ENCODE data around the gene SLIT3.
"Not testable (repeated sequence)": the region's sequence is repeated elsewhere in the genome, so short reads cannot be mapped to it uniquely, and the experiment has no call there.

Gene SLIT3

DNA sequence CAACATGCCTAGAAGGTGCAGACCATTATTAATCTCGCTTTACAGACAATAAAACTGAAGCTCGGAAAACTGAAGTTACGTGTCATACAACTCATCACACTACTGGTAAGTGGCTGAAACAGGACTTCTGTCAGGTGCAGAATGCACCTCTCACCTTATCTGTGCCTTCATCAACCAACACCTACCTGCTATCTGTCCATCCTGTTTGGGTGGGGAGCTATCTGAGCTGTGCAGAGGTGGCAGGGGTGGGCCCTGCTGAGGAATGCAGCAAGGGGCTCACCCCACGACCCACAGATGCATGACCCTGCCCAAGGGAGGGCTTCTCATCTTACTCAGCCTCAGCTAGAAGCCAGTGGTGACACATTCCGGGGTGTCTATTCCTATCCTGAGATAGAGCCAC, 81.6 kb downstream of the SLIT3 start:
- no peak overlapping the region for H3K4me3 ChIP-seq (ENCODE audit: low read depth, low read length)
- TF ChIP-seq, protein P1, sequence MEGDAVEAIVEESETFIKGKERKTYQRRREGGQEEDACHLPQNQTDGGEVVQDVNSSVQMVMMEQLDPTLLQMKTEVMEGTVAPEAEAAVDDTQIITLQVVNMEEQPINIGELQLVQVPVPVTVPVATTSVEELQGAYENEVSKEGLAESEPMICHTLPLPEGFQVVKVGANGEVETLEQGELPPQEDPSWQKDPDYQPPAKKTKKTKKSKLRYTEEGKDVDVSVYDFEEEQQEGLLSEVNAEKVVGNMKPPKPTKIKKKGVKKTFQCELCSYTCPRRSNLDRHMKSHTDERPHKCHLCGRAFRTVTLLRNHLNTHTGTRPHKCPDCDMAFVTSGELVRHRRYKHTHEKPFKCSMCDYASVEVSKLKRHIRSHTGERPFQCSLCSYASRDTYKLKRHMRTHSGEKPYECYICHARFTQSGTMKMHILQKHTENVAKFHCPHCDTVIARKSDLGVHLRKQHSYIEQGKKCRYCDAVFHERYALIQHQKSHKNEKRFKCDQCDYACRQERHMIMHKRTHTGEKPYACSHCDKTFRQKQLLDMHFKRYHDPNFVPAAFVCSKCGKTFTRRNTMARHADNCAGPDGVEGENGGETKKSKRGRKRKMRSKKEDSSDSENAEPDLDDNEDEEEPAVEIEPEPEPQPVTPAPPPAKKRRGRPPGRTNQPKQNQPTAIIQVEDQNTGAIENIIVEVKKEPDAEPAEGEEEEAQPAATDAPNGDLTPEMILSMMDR (IDR thresholded peaks at IDR 0.05; ENCODE audit: insufficient read depth, low read depth, low read length, missing control alignments), result no peak
- DNase-seq (ENCODE audit: low read depth), result no peak

DNA sequence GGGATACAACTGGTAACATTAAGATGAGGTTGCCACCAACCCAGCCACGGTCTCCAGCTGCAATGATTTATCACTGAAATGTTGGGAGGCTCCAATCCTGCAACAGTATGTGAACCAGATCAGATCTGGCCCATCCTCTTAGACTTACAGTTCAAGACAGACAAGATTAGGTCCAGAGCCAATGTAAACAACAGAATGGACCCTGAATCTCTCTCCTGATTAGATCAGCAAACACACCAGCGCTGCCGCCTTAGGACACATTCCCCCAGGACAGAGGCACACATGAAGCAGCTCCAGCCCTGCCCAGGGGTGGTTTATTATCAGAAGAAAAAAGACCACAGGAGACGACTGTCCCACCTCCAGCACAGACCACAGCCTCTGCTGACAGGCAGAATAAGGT, 82.1 kb downstream of the SLIT3 start:
- H3K4me3 ChIP-seq (ENCODE audit: low read depth, low read length), result no peak overlapping the region
- no peak for DNase-seq (ENCODE audit: low read depth)
- TF ChIP-seq, protein P1 (IDR thresholded peaks at IDR 0.05; ENCODE audit: insufficient read depth, low read depth, low read length, missing control alignments), result no peak

DNA sequence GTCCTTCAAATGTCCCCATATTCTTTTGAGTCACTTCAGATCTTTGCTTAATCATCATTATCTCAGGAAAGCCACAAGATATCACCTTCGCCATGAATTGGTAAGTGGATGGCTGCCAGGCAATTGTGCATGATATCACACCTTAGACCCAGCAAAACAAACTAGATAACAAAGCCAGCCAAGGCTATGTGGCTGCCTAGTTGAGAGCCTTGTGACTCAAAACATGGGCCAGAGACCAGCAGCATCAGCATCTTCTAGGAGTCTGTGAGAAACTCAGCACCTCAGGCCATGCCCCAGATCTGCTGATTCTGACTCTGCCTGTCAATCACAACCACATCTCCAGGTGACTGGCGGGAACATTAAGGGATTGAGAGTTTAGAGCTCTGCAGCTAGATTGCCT, 82.8 kb downstream of the SLIT3 start:
- no peak for DNase-seq (ENCODE audit: low read depth)
- TF ChIP-seq, protein P1 (IDR thresholded peaks at IDR 0.05; ENCODE audit: insufficient read depth, low read depth, low read length, missing control alignments), result no peak
- H3K4me3 ChIP-seq (ENCODE audit: low read depth, low read length), result no peak overlapping the region

DNA sequence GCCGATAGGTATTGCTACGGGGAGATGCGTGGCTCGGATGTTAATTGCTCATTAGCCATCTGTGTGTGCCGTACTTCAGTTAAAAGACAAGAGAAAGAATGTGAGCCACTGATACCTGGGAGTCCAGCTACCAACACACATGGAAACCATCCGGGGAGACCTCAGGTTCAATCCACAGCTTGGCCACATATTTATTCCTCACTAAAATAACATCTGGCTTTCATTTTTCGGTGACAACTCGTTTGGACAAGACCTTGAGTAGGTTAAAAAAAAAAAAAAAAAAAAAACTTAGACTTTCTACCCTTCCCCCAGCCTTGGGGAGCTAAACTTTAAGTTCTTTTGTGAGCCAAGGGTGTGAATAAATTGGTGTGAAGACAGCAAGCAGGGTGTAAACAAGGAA, 84.1 kb downstream of the SLIT3 start:
- no peak for DNase-seq (ENCODE audit: low read depth)
- TF ChIP-seq, protein P1 (IDR thresholded peaks at IDR 0.05; ENCODE audit: insufficient read depth, low read depth, low read length, missing control alignments), result no peak
- H3K4me3 ChIP-seq (ENCODE audit: low read depth, low read length), result no peak overlapping the region

DNA sequence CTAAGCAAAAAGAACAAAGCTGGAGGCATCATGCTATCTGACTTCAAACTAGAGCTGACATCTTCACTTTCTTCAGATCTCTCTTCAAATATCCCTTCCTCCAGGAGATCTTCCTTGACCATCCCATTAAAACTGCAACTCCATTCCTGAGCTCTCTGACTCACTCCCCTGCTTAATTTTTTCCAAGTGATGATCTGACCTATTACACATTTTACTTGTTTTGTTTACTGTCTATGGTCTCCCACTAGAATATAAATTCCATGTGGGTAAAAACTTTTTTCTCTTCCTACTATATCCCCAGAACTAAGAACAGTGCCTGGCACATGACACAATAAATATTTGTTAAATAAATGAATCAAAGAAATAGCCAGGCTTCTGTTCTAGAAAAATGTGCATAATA, 87.5 kb downstream of the SLIT3 start:
- no peak for DNase-seq (ENCODE audit: low read depth)
- no peak overlapping the region for H3K4me3 ChIP-seq (ENCODE audit: low read depth, low read length)
- TF ChIP-seq, protein P1 (IDR thresholded peaks at IDR 0.05; ENCODE audit: insufficient read depth, low read depth, low read length, missing control alignments), result no peak

DNA sequence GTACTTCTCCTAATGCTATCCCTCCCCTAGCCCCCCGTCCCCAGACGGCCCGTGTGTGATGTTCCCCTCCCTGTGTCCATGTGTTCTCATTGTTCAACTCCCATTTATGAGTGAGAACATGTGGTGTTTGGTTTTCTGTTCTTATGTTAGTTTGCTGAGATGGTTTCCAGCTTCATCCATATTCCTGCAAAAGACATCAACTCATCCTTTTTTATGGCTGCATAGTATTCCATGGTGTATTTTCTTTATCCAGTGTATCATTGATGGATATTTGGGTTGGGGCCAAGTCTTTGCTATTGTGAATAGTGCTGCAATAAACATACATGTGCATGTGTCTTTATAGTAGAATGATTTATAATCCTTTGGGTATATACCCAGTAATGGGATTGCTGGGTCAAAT, 89.2 kb downstream of the SLIT3 start:
- DNase-seq (ENCODE audit: low read depth), result not testable (repeated sequence)

DNA sequence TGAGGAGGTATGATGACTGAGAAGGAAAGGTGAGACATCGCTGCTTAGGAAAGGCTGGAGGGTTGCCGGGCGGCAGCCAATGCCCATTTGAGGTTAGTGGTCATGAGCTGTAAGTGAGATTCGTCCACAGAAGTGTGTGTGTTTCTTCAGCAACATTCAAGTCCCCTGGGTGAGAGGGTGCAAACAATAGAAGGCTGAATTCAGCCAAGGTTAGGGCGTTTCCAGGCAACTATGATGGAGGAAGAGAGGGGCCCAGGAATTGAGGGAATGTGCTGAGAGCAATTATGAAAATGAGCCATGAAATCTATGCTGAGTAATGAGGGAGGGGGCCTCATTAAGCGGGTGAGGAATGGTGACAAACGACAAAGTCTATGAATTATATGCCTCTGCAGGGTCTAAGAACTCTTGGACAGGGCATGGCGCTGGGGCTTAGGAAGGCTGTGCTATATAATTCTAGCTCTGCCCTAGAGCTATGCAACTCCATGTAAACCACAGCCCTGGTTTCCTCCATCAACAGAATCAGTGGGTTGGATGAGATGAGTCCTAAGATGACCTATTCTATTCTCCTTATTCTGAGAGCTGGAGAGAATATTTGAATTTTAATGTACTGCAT, 96.0 kb downstream of the SLIT3 start:
- H3K4me3 ChIP-seq (ENCODE audit: low read depth, low read length), result no peak overlapping the region
- no peak for DNase-seq (ENCODE audit: low read depth)
- TF ChIP-seq, protein P1 (IDR thresholded peaks at IDR 0.05; ENCODE audit: insufficient read depth, low read depth, low read length, missing control alignments), result no peak

More for the DNA sequence above, 89.2 kb downstream of the SLIT3 start:
- not testable (repeated sequence) for H3K4me3 ChIP-seq (ENCODE audit: low read depth, low read length)

Measured in GM12865 (cell line).